Transverse colon (tissue), 4 donors: ENCODE results near the gene SLC29A3. TPM values are rescaled to one million over a fixed set of nuclear protein-coding genes. Genes with fewer than 3 reads are reported as not detected.

Experiments used
- DNase-seq: peaks from one replicate; pipeline ENCODE4 v3.0.0-alpha.2; 2019
- H3K27ac ChIP-seq, 4 donors: fragments of 200-600 bp; sonication (generic); 2 replicates each; pipeline ENCODE4 v1.5.1; 2016 to 2018; ENCODE audit warnings: inconsistent platforms in 4 of 4
- H3K27me3 ChIP-seq: fragments of 200-600 bp; sonication (generic); 2 replicates; pipeline ENCODE4 v1.5.1; 2017; ENCODE audit warnings: inconsistent platforms
- H3K36me3 ChIP-seq, 4 donors: fragments of 200-600 bp; sonication (generic); 2 replicates each; pipeline ENCODE4 v1.5.1; 2017 to 2019; ENCODE audit warnings: inconsistent platforms in 4 of 4
- H3K4me1 ChIP-seq, 4 donors: fragments of 200-600 bp; sonication (generic); 2 replicates each; pipeline ENCODE4 v1.5.1; 2017 to 2020; ENCODE audit warnings: inconsistent platforms in 4 of 4
- H3K4me3 ChIP-seq, 4 donors: fragments of 200-600 bp; sonication (generic); 1 replicate in 1 of 4; 2 replicates in 3 of 4; pipeline versions ENCODE4 v1.5.1 to v1.6.1; 2017 to 2019; ENCODE audit warnings: inconsistent platforms in 4 of 4
- H3K9me3 ChIP-seq, 2 donors: fragments of 200-600 bp; sonication (generic); 2 replicates each; pipeline ENCODE4 v1.5.1; 2017 to 2019; ENCODE audit warnings: inconsistent platforms in 2 of 2
- EP300 ChIP-seq: sonication (generic); formaldehyde crosslinking; IDR thresholded peaks from one replicate; pipeline ENCODE4 v1.6.1; 2017; ENCODE audit warnings: antibody characterized with exemption, low read depth
- POLR2A ChIP-seq: fragments of 450-650 bp; IDR thresholded peaks from one replicate; pipeline ENCODE4 v1.6.1; 2016; ENCODE audit warnings: antibody characterized with exemption, mild to moderate bottlenecking, moderate library complexity
- POLR2AphosphoS5 ChIP-seq, 3 donors: sonication (generic); formaldehyde crosslinking; IDR thresholded peaks; one replicate each; pipeline ENCODE4 v1.6.1; 2016; ENCODE audit warnings: antibody characterized with exemption in 3 of 3
- WGBS, 2 donors: methylation state at CpG; one replicate each; pipeline ENCODE4 v1.1.5; 2018; ENCODE audit warnings: low coverage in 1 of 2; 5-methylcytosine and 5-hydroxymethylcytosine counted together
- in situ Hi-C, 4 donors: fragments of 200-750 bp; cut with MboI; loops; one replicate each; pipeline versions ENCODE4 v1.15.0 to v1.15.1; 2017; ENCODE audit warnings: low sequenced_read_pairs in 3 of 4, low pct_ligation_motif_present in 1 of 4, low pct_unique_long_range_greater_than_20kb in 1 of 4
- intact Hi-C: fragments of 100-400 bp; cut with DNase I; formaldehyde crosslinking; loops from one replicate; pipeline ENCODE4 v1.15.1; 2023; ENCODE audit warnings: low total_unique reads
- total RNA-seq, 4 donors: library from RNA; depleted of rRNA; stranded (reverse); fragments of >200 nt; gene quantifications; one replicate each; pipeline ENCODE4 v1.1.0, GENCODE V29; 2016
- TF ChIP-seq, protein P1 (sequence below), 5 experiments: fragments of 200-600 bp in 3 of 5; fragments of 450-650 bp in 2 of 5; sonication (generic) in 3 of 5; IDR thresholded peaks; 1 replicate in 2 of 5; 2 replicates in 3 of 5; pipeline ENCODE4 v1.5.1; 2016 to 2017; ENCODE audit warnings: antibody characterized with exemption in 5 of 5, inconsistent platforms in 3 of 5, mild to moderate bottlenecking in 2 of 5, moderate library complexity in 1 of 5

SLC29A3 gene
- total RNA-seq, 4 donors from 2014 or later: 0.75 to 6.4 (median 3.4) TPM

DNA sequence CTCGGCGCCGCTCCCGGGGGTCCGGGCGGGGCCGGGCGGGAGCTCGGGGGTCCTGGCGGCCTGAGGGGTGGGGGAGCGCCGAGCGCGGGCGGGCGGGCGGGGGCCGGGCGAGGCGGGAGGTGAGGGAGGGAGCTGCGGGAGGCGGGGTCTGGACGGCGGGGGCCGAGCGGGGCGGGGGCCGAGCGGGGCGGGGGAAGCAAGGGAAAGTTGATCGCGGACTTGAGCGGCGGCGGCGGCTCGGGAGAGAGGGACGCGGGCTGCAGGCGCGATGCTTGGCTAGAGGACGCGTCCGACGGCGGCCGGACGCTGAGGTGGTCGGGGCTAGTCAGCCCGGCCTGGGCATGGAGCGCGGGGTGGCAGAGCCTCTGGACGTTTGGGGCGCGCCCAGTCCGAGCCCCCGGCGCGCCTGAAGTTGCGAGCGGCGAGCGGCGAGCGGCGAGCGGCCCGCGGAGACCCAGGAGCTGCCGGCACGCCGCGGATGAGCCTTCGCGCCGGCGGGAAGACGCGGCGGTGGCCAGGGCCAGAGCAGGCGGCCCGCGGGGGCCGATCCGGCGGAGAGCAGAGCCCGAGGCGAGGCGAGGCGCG, 77.7 kb downstream of the SLC29A3 start, which contains the start of gene CDH23:
CDH23 (plus strand) TSS at position 210 of the 585 bp plus-strand sequence. CDS start 42,912 bp downstream, outside the sequence.
- peak within 1 kb of the TSS; percentile 34 to 50 (median 47) for H3K4me3 ChIP-seq
- H3K36me3 ChIP-seq: no peaks in the 10 kb centered on the region
- 1% methylated on average over 57 of the region's 91 CpGs; no CpG with 5 or more reads in 1 of the 2 donors for WGBS, 2 donors
- H3K27ac ChIP-seq: peak within 1 kb of the TSS in 2 of 4 donors; percentile 21 to 53
- DNase-seq: peak; percentile 38
- H3K27me3 ChIP-seq: peaks cover 69% of the 10 kb centered on the region
- intact Hi-C loops (loop anchor here (10.0 kb wide), 1 partner anchor 308 kb away; no protein-coding TSS in a partner anchor), in situ Hi-C loops (loop anchor here in 3 of 4 donors (25.0 kb wide), 3 partner anchors 165 to 415 kb away; partner anchors contain the start of gene C10orf105 (in 2 of the 3))
- H3K9me3 ChIP-seq: no peaks in the 10 kb centered on the region
- TF ChIP-seq, protein P1, sequence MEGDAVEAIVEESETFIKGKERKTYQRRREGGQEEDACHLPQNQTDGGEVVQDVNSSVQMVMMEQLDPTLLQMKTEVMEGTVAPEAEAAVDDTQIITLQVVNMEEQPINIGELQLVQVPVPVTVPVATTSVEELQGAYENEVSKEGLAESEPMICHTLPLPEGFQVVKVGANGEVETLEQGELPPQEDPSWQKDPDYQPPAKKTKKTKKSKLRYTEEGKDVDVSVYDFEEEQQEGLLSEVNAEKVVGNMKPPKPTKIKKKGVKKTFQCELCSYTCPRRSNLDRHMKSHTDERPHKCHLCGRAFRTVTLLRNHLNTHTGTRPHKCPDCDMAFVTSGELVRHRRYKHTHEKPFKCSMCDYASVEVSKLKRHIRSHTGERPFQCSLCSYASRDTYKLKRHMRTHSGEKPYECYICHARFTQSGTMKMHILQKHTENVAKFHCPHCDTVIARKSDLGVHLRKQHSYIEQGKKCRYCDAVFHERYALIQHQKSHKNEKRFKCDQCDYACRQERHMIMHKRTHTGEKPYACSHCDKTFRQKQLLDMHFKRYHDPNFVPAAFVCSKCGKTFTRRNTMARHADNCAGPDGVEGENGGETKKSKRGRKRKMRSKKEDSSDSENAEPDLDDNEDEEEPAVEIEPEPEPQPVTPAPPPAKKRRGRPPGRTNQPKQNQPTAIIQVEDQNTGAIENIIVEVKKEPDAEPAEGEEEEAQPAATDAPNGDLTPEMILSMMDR (IDR thresholded peaks at IDR 0.05): no peak
- TF ChIP-seq POLR2A (no peak), EP300 (no peak), POLR2AphosphoS5 (IDR thresholded peaks at IDR 0.05) (no peak)
- H3K4me1 ChIP-seq: peaks cover 10 to 19% (median 15%) of the 10 kb centered on the region in 4 donors

DNA sequence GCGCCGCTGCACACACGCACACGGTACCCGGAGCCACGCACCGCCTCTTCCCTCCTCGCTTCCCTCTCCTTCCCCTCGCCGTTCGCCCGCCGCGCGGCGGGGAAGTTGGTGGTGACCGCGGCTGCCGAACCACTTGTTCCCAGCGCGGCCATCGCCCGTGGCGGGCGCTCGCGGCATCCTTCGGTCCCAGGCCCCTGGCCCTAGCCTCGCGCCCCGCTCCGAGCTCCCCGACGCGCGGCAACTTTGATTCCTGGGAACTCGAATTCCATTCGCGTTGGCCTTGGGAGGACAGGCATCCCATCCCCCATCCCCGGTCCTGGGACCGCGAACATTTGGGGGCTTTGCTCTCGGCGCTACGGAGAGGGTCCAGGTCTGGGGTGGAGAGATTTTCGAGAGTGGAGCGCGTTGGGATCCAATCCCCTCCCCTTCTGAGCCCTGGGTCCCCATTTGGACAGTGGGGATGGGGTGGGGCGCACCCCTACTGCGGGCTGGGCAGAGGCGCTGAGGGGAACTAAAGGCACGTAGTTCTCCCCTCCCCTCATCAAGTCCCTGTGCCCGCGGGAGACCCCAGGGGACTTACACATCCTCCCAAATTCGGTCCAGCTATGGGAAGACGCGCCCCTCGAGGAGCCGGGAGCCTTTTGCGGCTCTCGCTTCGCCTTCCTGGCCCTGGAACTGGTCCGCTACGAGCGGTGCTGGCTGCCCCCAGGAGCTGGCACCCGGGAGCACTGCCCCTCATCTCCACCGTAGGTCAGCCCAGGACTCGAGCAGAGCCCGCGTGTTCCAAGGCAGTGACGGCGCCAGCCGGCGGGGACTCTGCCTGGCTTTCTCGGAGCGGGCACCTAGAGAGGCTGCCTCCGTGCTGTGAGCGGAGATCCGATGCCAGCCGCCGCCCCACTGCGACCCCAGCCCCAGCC, 78.5 kb downstream of the SLC29A3 start:
- H3K27ac ChIP-seq: no peak overlapping the region
- no peak for TF ChIP-seq POLR2A
- no peak for TF ChIP-seq EP300
- no peak for TF ChIP-seq POLR2AphosphoS5 (IDR thresholded peaks at IDR 0.05)
- TF ChIP-seq, protein P1 (IDR thresholded peaks at IDR 0.05): no peak
- no peaks in the 10 kb centered on the region for H3K36me3 ChIP-seq
- WGBS, 2 donors: 3% methylated on average over 64 of the region's 82 CpGs; no CpG with 5 or more reads in 1 of the 2 donors
- DNase-seq: no peak
- H3K4me3 ChIP-seq: peak overlapping the region; percentile 26 to 50 (median 39)
- peaks cover 10 to 19% (median 15%) of the 10 kb centered on the region in 4 donors for H3K4me1 ChIP-seq
- intact Hi-C loops: loop anchor here (10.0 kb wide), 1 partner anchor 307 kb away; no protein-coding TSS in a partner anchor
- H3K27me3 ChIP-seq: peaks cover 70% of the 10 kb centered on the region
- in situ Hi-C loops: loop anchor here in 3 of 4 donors (25.0 kb wide), 3 partner anchors 165 to 415 kb away; partner anchors contain the start of gene C10orf105 (in 2 of the 3)
- H3K9me3 ChIP-seq: no peaks in the 10 kb centered on the region

DNA sequence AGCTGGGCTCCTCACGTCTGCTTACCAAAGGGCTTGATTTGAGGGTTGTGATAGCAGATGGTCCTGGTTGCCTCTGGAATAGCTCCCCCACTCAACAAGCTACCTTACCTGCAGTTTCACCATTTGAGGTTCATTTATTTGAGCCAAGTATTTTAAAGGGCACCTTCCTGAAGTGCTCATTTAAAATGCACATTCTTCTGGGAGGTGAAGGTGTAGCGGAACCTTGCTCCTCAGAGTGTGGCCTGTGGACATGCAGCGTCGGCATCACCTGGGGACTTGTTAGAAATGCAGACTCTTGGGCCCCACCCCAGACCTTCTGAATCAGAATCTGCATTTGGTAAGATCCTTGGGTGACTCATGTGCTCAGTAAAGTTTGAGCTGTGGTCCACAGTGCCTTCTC, 79.9 kb downstream of the SLC29A3 start:
- intact Hi-C loops: loop anchor here (10.0 kb wide), 1 partner anchor 306 kb away; no protein-coding TSS in a partner anchor
- WGBS, 2 donors: 40 to 72% methylated on average over 3 to 4 of the region's 4 CpGs
- DNase-seq: no peak
- Histone ChIP-seq H3K27ac (no peak overlapping the region), H3K27me3 (peaks cover 70% of the 10 kb centered on the region), H3K36me3 (no peaks in the 10 kb centered on the region), H3K4me1 (peaks cover 10 to 19% (median 15%) of the 10 kb centered on the region in 4 donors), H3K4me3 (no peak overlapping the region), H3K9me3 (no peaks in the 10 kb centered on the region)
- no peak for TF ChIP-seq POLR2AphosphoS5 (IDR thresholded peaks at IDR 0.05)
- TF ChIP-seq EP300: no peak
- TF ChIP-seq, protein P1 (IDR thresholded peaks at IDR 0.05): no peak
- no peak for TF ChIP-seq POLR2A
- in situ Hi-C loops: loop anchor here in 3 of 4 donors (25.0 kb wide), 3 partner anchors 163 to 413 kb away; partner anchors contain the start of gene C10orf105 (in 2 of the 3)
